Measurements from ENCODE around the gene INO80B.
"Not testable (repeated sequence)": the region's sequence is repeated elsewhere in the genome, so short reads cannot be mapped to it uniquely, and the experiment has no call there.

Gene INO80B

GRCh38 chr2:74462786-74463105 is 7.9 kb downstream of the INO80B start:
- H3K4me3 ChIP-seq (ENCODE audit: low read depth, low read length): no peak overlapping the region
- TF ChIP-seq CTCF (conservative IDR thresholded peaks at IDR 0.05; ENCODE audit: low read depth, low read length): no peak
- no peak for DNase-seq (ENCODE audit: low read depth)

- peak overlapping the region; percentile 92 for H3K4me3 ChIP-seq (ENCODE audit: low read depth, low read length)
- no peak for DNase-seq (ENCODE audit: low read depth)
- TF ChIP-seq CTCF (conservative IDR thresholded peaks at IDR 0.05; ENCODE audit: low read depth, low read length): no peak
Measured at GRCh38 chr2:74464406-74464805, 9.5 kb downstream of the INO80B start.

- not testable (repeated sequence) for DNase-seq (ENCODE audit: low read depth); H3K4me3 ChIP-seq (ENCODE audit: low read depth, low read length)
Measured at GRCh38 chr2:74470742-74471141, 15.9 kb downstream of the INO80B start.

- H3K4me3 ChIP-seq (ENCODE audit: low read depth, low read length): peak overlapping the region; percentile 89
- DNase-seq (ENCODE audit: low read depth): no peak
- TF ChIP-seq CTCF (conservative IDR thresholded peaks at IDR 0.05; ENCODE audit: low read depth, low read length): no peak
Measured at GRCh38 chr2:74471332-74472065, 16.6 kb downstream of the INO80B start.

GRCh38 chr2:74472086-74472944 is 17.4 kb downstream of the INO80B start, which contains the start of gene MRPL53:
Gene MRPL53 (minus strand): TSS chr2:74472680. CDS start chr2:74472660, 20 bp downstream.
- TF ChIP-seq CTCF (conservative IDR thresholded peaks at IDR 0.05; ENCODE audit: low read depth, low read length): no peak
- peak within 1 kb of the TSS; percentile 89 for H3K4me3 ChIP-seq (ENCODE audit: low read depth, low read length)
- DNase-seq (ENCODE audit: low read depth): peak; percentile 97

- H3K4me3 ChIP-seq (ENCODE audit: low read depth, low read length): peak overlapping the region; percentile 89
- TF ChIP-seq CTCF (conservative IDR thresholded peaks at IDR 0.05; ENCODE audit: low read depth, low read length): no peak
- no peak for DNase-seq (ENCODE audit: low read depth)
Measured at GRCh38 chr2:74472945-74473258, 18.0 kb downstream of the INO80B start.

- H3K4me3 ChIP-seq (ENCODE audit: low read depth, low read length): no peak overlapping the region
- no peak for TF ChIP-seq CTCF (conservative IDR thresholded peaks at IDR 0.05; ENCODE audit: low read depth, low read length)
- DNase-seq (ENCODE audit: low read depth): no peak
Measured at GRCh38 chr2:74474481-74474880, 19.6 kb downstream of the INO80B start.

Measured in choroid plexus epithelial cell (primary cell).